MG63 (cell line): Measurements from ENCODE around the gene ODR4. TPM values are rescaled to one million over a fixed set of nuclear protein-coding genes. Genes with fewer than 3 reads are reported as not detected.
"Not testable (repeated sequence)": the region's sequence is repeated elsewhere in the genome, so short reads cannot be mapped to it uniquely, and the experiment has no call there.

Source experiments
- DNase-seq: peaks from one replicate; pipeline ENCODE4 v3.0.0-alpha.2; 2020
- H3K27me3 ChIP-seq: fragments of 250-450 bp; sonication (Bioruptor Pico); 2 replicates; pipeline ENCODE4 v1.5.1; 2020; ENCODE audit warnings: mild to moderate bottlenecking, moderate library complexity
- H3K36me3 ChIP-seq: fragments of 250-450 bp; sonication (Bioruptor Pico); 2 replicates; pipeline ENCODE4 v1.5.1; 2020; ENCODE audit warnings: mild to moderate bottlenecking, moderate library complexity
- H3K4me3 ChIP-seq: fragments of 250-450 bp; sonication (Bioruptor Pico); 2 replicates; pipeline ENCODE4 v1.5.1; 2020; ENCODE audit warnings: mild to moderate bottlenecking, moderate library complexity
- H3K9me3 ChIP-seq: fragments of 250-450 bp; sonication (Bioruptor Pico); 2 replicates; pipeline ENCODE4 v1.5.1; 2020; ENCODE audit warnings: mild to moderate bottlenecking, moderate library complexity
- total RNA-seq: library from RNA; depleted of rRNA; stranded (reverse); fragments of >200 nt; shearing (Covaris generic); gene quantifications from 2 replicates; pipeline ENCODE4 v1.2.3, GENCODE V29; 2014; ENCODE audit warnings: low replicate concordance

ODR4 gene
- total RNA-seq, 1 experiment from 2014 or later: 12.7 TPM

DNA sequence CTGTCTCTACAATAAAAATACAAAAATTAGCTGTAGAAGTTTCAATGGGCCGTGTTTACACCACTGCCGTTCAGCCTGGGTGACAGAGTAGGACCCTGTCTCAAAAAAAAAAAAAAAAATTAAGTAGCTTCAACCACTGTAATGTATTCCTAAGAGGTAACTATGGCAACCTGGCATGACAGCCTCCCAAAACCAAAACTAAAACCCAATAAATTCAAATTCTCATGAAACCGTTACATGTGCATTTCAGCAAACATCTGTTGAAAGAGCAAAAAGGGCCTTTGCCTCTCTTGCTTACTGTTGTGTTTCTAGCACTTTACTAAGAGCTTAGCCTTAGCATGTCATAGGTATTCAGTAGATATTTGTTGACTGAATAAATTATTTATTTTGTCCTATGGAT, 33.5 kb downstream of the ODR4 start:
- Histone ChIP-seq H3K36me3 (peaks cover 62% of the 10 kb centered on the region), H3K27me3 (no peaks in the 10 kb centered on the region), H3K9me3 (no peaks in the 10 kb centered on the region), H3K4me3 (no peak overlapping the region)
- DNase-seq: no peak

DNA sequence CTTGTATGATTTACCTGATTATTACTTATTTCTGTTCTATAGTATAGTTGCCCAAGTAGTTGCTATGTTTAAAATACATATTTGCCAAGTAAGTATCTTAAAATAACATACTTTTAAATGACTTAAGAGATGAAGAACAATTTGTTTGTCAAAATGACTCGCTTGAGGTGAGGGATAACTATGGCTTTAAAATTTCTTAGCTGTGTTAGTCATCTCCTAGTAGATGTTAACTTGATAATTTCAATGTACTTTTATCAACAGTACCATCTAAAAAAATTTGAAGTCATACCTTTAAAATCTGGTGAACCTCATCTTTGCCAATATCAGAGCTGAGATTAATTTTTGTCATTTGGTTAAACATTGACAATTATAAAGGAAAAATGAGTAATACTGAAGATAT, 37.7 kb downstream of the ODR4 start:
- Histone ChIP-seq H3K36me3 (peaks cover 36% of the 10 kb centered on the region), H3K9me3 (no peaks in the 10 kb centered on the region), H3K27me3 (no peaks in the 10 kb centered on the region), H3K4me3 (no peak overlapping the region)
- DNase-seq: no peak

DNA sequence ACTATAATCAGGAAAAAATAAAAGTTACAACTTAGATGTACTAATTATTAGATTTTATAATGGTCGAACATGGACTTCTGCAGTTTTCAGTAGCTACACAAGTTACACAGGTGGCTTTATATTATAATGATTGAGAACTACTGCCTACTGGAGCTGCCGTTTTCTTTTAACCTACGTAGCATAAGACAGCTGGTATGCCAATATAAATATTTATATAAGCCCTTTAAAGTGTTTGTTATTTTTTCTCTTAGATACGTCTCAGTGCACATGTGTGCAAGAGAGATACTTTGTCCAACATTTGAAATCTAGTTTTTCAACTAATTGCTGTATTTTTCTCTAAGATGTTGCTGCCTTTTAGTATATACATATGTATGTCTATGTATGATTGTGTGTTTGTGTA, 42.9 kb downstream of the ODR4 start:
- Histone ChIP-seq H3K4me3 (no peak overlapping the region), H3K36me3 (peaks cover 43% of the 10 kb centered on the region), H3K9me3 (no peaks in the 10 kb centered on the region), H3K27me3 (no peaks in the 10 kb centered on the region)
- no peak for DNase-seq

DNA sequence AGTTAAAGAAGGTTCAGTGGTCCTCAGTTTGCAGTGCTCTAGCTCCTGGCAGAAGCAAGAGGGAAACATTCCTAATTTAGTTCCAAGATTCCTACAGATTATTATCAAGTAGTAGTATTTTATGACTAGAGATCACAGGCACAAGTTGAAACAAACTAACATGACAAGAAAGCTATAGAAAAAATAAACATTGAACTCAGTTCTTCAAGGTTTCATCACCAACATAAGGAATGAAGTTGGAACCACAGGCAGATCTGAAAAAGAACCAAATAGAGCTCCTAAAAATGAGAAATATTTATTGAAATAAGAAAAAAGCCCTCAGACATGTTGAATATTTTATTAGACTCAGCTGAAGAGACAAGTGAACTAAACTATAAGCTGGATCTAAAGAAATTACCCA, 44.7 kb downstream of the ODR4 start:
- H3K4me3 ChIP-seq: no peak overlapping the region
- H3K9me3 ChIP-seq: no peaks in the 10 kb centered on the region
- H3K27me3 ChIP-seq: no peaks in the 10 kb centered on the region
- peaks cover 38% of the 10 kb centered on the region for H3K36me3 ChIP-seq
- no peak for DNase-seq

DNA sequence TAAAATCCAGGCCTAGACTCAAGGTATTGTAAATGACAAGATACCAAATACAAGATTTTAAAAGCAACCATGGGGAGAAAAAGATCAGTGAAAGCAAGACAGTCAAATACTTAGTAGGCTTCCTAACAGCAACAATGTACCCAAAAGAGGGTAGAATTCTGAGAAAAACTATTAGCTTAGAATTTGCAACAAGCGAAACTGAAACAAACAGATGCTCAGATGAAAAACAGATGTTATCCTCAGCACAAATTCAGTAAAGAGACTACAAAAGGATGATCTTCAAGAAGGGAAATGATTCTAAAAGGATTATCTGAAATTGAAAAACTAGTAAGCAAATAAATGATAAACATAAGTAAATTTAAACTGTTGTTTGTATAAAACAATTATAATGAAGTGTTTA, 45.3 kb downstream of the ODR4 start:
- Histone ChIP-seq H3K9me3 (no peaks in the 10 kb centered on the region), H3K36me3 (peaks cover 33% of the 10 kb centered on the region), H3K27me3 (no peaks in the 10 kb centered on the region), H3K4me3 (no peak overlapping the region)
- no peak for DNase-seq

DNA sequence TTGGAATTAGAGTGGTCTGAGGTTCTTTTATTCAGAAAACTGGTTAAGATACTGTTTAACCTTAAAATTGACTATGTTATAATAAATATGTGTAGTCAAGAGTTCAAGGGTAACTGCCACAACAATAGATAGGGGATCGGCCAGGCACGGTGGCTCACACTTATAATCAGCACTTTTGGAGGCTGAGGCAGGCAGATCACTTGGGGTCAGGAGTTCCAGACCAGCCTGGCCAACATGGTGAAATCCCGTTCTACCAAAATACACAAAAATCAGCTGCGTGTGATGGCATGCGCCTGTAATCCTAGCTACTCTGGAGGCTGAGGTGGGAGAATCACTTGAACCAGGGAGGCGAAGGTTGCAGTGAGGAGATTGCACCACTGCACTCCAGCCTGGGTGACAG, 45.8 kb downstream of the ODR4 start:
- Histone ChIP-seq H3K4me3 (no peak overlapping the region), H3K27me3 (no peaks in the 10 kb centered on the region), H3K36me3 (peaks cover 33% of the 10 kb centered on the region), H3K9me3 (no peaks in the 10 kb centered on the region)
- no peak for DNase-seq

DNA sequence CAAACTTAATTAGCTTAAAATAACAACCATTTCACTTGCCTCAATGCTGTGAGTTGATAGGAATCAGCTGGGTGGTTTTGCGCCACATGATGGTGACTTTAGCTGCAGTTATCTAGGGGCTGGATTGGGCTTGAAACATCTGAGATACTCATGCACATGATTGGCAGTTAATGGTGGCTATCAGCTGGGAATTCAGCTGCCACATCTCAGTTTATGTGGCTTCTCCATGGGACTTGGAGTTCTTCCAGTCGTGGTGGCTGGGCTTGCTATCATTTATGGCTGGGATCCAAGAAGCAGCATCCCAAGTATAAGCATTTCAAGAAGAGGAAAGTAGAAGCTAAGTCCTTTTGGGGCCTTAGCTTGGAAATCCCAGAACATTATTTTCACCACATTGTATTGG, 48.9 kb downstream of the ODR4 start:
- peaks cover 18% of the 10 kb centered on the region for H3K36me3 ChIP-seq
- H3K27me3 ChIP-seq: no peaks in the 10 kb centered on the region
- no peak overlapping the region for H3K4me3 ChIP-seq
- no peak for DNase-seq
- no peaks in the 10 kb centered on the region for H3K9me3 ChIP-seq

DNA sequence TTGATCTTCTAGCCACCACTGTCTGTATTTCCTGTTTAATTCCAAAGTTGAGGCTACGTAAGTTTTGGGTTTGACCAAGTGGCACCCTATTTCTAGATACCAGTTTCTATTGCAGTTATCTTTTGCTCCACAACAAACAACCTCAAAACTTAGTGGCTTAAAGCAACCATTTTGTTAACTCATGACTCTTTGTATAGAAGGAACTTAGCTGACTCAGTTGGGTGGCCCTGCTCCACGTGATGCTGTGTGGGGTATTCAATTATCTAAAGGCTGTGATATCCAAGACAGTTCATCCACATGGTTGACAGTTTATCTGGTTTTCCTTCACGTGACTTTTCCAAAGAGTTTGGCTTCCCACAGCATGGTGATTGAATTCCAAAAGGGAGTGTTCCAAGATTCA, 50.5 kb downstream of the ODR4 start:
- no peak for DNase-seq
- Histone ChIP-seq H3K9me3 (no peaks in the 10 kb centered on the region), H3K36me3 (peaks cover 3% of the 10 kb centered on the region; the same call in 1 of the 2 replicates), H3K27me3 (no peaks in the 10 kb centered on the region), H3K4me3 (no peak overlapping the region)

DNA sequence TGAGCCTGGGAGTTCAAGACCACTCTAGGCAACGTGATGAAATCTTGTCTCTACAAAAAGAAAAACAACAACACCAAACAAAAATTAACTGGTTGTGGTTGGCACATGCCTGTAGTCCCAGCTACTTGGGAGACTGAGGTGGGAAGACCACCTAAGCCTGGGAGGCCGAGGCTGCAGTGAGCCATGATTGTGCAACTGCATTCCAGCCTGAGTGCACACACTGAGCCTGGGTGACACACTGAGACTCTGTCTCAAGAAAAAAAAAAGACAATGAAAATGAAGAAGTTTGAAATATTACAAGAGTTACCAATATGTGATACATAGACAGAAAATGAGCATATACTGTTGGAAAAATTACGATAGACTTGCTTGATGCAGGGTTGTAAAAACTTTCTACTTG, 53.4 kb downstream of the ODR4 start:
- H3K9me3 ChIP-seq: no peaks in the 10 kb centered on the region
- H3K36me3 ChIP-seq: no peaks in the 10 kb centered on the region
- H3K27me3 ChIP-seq: no peaks in the 10 kb centered on the region
- no peak for DNase-seq
- no peak overlapping the region for H3K4me3 ChIP-seq

DNA sequence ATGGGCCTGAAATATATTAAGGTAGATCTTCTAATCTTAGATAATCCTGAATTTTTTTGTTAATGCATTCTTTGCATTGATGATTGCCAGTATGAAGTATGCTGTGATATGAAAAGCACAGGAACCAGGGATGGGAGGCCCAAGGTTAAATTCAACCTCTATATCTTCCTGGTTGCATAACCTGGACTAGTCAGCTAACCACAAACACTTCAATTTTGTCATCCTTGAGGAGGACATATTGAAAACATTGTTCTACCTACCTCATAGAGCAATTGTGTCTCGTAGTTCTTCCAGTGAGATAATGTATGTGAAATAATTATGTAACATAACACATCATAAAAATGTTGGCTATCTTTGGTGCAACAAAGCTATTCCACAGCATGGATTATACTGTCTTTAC, 59.7 kb downstream of the ODR4 start:
- H3K36me3 ChIP-seq: no peaks in the 10 kb centered on the region
- H3K27me3 ChIP-seq: no peaks in the 10 kb centered on the region
- H3K9me3 ChIP-seq: no peaks in the 10 kb centered on the region
- no peak for DNase-seq
- no peak overlapping the region for H3K4me3 ChIP-seq

DNA sequence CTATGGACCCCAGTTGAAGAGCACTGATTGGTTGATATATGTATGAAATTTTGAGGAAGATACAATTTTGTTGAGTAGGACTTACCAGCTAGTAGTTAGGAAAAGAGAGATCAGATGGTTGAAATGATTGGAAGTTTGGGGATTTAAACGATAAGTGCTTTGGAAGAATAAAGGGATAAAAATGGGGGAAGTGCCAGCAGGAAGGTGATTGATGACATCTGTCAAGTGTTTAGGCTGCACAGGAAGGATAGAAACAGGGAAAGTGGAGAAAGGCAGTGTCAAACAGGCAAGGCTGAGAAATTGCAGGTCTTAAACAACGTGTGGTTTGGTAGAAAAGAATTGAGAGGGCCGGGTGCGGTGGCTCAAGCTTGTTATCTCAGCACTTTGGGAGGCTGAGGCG, 62.9 kb downstream of the ODR4 start:
- H3K27me3 ChIP-seq: no peaks in the 10 kb centered on the region
- no peaks in the 10 kb centered on the region for H3K36me3 ChIP-seq
- H3K9me3 ChIP-seq: no peaks in the 10 kb centered on the region
- no peak overlapping the region for H3K4me3 ChIP-seq
- DNase-seq: no peak

DNA sequence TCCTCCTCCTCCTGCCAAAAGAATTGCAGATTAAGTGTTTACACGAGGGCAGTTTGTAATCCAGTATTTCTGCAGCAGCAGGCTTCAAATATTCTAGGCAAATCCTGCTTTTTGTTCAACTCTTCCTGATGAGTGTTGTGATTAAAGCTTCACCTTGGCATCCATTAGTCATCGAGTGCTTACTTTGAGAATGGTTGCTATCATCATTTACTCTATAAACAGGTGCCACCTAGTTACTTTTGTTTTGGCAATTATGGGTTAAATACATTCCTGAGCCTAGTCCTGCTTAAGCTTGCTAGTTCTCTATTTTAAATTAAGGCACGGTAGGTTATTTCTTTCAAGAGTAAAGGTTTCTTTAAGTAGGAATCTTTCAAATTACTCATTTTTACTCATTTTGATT, 64.9 kb downstream of the ODR4 start:
- Histone ChIP-seq H3K9me3 (no peaks in the 10 kb centered on the region), H3K36me3 (no peaks in the 10 kb centered on the region), H3K4me3 (no peak overlapping the region), H3K27me3 (no peaks in the 10 kb centered on the region)
- no peak for DNase-seq

DNA sequence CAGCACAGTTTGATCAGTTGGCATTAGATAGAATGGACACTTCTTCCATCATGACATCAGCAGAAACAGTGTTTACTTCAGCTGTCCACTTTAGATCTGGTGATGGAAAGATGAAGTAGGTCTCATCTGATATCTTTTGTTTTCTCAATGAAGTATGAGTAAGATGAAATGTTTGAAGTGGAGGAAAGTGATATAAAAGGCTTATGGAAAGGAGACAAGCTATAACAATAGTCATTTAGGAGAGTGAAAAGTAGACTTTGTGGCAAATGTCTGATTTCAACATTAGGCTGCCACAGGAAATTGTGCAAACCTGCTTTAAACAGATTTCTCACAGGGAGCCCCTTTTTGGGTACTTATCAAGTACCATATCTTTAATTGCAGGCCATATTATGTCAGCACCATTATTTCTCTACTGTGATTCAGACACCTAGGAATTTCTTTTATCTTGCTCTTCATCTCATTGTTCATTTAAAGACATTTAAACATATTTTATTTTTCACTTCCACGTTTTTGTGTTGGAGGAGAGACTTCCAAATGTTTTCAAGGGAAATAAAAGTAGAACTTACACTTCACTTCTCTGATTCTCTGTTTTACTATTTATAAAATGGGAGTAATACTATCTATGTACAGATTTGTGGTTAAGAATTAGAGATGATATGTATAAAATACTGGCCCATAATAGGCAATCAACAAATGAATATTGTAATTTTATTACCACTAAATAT, 67.2 kb downstream of the ODR4 start:
- H3K9me3 ChIP-seq: no peaks in the 10 kb centered on the region
- H3K36me3 ChIP-seq: no peaks in the 10 kb centered on the region
- no peak for DNase-seq
- H3K4me3 ChIP-seq: no peak overlapping the region
- no peaks in the 10 kb centered on the region for H3K27me3 ChIP-seq

DNA sequence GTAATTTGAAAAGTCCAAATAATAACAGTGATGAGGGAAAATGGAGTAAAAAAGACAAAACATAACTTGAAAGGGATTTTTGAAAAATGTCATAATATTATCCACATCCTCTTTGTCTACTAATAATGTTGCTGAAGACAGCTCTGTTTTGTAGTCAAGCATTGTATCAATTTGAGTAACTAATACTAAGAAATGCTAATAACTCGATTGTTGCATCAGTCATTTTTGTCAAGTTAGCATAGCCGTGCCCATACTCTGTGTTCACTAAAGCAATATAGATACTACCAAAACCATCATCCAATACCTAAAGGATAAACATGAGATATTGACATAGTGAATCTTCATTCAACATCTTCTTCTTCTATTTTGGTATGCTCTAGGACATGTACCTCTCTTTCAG, 68.0 kb downstream of the ODR4 start:
- Histone ChIP-seq H3K27me3 (no peaks in the 10 kb centered on the region), H3K9me3 (no peaks in the 10 kb centered on the region), H3K4me3 (no peak overlapping the region), H3K36me3 (no peaks in the 10 kb centered on the region)
- DNase-seq: no peak

DNA sequence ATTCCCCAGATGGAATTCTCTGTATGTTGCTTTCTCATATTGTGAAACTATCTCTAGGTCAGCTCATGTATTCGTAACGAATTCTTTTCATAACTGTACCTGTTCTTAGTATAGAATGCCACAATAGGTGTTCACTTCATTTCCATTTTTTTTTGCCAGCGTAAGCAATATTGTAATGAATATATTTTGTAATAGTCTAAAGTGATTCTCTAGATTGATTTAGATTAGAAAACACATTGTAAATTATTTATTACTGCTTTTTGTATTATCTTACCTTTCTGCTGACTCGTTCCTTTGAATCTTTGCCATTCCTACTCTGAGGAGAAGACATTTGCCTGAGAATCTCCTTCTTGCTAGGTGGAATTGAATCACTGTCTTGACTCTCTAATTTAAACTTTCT, 70.5 kb downstream of the ODR4 start:
- H3K4me3 ChIP-seq: no peak overlapping the region
- H3K27me3 ChIP-seq: no peaks in the 10 kb centered on the region
- no peak for DNase-seq
- H3K9me3 ChIP-seq: no peaks in the 10 kb centered on the region
- H3K36me3 ChIP-seq: no peaks in the 10 kb centered on the region

DNA sequence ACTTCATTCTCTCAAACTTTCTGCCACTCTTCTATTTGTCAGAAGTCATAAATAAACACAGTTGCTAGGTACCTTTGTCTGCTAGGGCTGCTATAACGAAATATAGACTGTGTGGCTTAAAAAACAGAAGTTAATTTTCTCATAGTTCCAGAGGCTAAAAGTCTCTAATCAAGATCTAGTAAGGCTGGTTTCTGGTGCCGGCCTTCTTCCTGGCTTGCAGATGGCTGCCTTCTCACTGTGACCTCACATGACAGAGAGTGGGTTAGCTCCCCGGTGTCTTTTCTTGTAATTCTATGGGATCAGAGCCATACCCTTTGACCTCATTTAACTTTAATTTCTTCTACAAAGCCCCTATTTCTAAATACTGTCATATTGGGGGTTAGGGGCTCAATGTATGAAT, 79.3 kb downstream of the ODR4 start:
- DNase-seq: no peak

DNA sequence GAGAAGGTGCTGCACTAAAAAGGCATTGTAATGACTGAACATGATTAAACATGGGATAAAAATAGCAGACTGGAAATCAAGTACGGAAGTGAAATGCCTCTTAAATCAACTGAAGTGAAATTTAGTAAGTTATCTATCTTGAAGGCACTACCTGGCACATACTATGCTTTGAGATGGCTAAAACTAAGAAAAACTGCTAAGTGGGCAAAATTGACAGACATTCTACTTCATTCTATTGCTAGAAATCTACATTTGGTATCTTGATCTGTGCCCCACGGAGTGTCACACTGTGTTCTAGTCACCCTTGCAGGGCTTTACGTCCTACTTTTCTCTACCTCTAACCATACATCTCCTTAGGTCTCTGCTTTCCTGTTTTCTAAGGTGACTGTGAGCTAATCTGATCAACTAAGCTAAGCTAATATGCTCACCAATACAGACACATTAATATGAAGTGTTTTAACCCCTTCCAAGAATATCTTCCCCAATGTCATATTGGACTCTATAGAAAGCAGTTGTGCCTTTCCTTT, 81.2 kb downstream of the ODR4 start:
- H3K4me3 ChIP-seq: no peak overlapping the region
- no peaks in the 10 kb centered on the region for H3K27me3 ChIP-seq
- H3K9me3 ChIP-seq: no peaks in the 10 kb centered on the region
- no peaks in the 10 kb centered on the region for H3K36me3 ChIP-seq
- no peak for DNase-seq

More for the DNA sequence above, 79.3 kb downstream of the ODR4 start:
- H3K36me3 ChIP-seq: no peaks in the 10 kb centered on the region
- no peak overlapping the region for H3K4me3 ChIP-seq
- H3K9me3 ChIP-seq: no peaks in the 10 kb centered on the region
- no peaks in the 10 kb centered on the region for H3K27me3 ChIP-seq

DNA sequence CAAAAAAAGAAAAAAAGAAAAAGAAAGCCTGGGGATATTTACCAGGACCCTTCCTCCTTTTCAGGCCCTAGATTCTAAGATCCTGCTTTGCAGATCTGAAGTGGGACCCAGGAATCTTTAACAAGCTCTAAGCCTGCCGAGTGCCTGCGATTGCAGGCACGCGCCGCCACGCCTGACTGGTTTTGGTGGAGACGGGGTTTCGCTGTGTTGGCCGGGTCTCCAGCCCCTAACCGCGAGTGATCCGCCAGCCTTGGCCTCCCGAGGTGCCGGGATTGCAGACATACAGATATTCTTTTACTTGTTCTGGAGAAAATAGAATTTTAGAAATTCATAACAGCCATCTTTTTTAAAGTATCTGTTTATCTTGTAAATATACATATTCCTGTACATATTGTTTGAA, 83.5 kb downstream of the ODR4 start:
- not testable (repeated sequence) for H3K4me3 ChIP-seq, H3K27me3 ChIP-seq, DNase-seq, H3K9me3 ChIP-seq, H3K36me3 ChIP-seq
